HG02759 (cell line): ENCODE data around the gene LYG1.
"Not testable (repeated sequence)": the region's sequence is repeated elsewhere in the genome, so short reads cannot be mapped to it uniquely, and the experiment has no call there.

Experiments used
- ATAC-seq: cut with Tn5 transposase; IDR thresholded peaks from one replicate; pipeline ENCODE4 v1.9.1; 2021; ENCODE audit warnings: mild to moderate bottlenecking, moderate library complexity; ENCODE audit not compliant: unreplicated experiment

Gene LYG1

GRCh38 chr2:99278195-99278765 lies 22.7 kb downstream of the LYG1 start:
- not testable (repeated sequence) for ATAC-seq

GRCh38 chr2:99275882-99276281 lies 25.1 kb downstream of the LYG1 start:
- ATAC-seq = no peak

- ATAC-seq = no peak
Observed at GRCh38 chr2:99261242-99261641, 39.8 kb downstream of the LYG1 start.

- no peak for ATAC-seq
Observed at GRCh38 chr2:99260184-99260583, 40.8 kb downstream of the LYG1 start.

DNA sequence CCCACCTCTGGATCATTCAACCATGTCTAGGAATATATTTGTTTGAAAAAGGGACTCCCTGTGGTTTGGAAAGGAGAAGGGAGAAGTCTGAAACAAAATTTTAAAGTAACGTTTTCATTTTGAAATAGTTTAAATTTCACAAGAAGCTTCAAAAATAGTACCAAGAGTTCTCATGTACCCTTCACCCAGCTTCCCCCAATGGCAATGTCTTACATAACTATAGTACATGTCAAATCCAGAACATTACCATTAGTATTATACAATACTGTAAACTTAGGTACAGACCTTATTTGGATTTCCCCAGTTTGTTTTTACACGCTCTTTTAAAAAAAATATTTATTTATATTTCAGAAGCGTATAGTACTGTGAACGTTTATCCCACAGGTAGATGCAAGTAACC lies 41.5 kb downstream of the LYG1 start:
- no peak for ATAC-seq

- no peak for ATAC-seq
Observed at GRCh38 chr2:99256677-99257076, 44.3 kb downstream of the LYG1 start.

- ATAC-seq = no peak
Observed at GRCh38 chr2:99255491-99256318, 45.3 kb downstream of the LYG1 start, which contains the start of gene LYG2. Gene LYG2 (minus strand): TSS chr2:99255666. CDS start chr2:99254260, 1,406 bp downstream.

DNA sequence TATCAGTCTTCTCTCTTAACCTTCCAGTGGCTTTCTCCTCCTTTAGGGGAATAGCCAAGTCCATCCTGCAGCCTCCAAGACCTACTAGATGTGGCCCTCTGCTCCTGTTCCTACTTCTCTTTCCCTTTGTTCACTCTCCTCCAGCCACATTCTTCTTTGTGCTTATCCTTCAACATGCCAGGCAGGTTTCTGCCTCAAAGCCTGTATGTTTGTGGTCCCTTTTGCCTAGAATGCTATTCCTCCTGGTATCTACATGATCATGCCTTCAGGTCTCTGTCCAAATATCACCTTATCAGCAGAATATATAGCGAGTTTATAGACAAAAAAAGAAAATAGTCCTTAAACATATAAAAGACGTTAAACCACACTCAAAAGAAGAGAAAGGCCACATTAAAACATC lies 51.0 kb downstream of the LYG1 start:
- no peak for ATAC-seq

DNA sequence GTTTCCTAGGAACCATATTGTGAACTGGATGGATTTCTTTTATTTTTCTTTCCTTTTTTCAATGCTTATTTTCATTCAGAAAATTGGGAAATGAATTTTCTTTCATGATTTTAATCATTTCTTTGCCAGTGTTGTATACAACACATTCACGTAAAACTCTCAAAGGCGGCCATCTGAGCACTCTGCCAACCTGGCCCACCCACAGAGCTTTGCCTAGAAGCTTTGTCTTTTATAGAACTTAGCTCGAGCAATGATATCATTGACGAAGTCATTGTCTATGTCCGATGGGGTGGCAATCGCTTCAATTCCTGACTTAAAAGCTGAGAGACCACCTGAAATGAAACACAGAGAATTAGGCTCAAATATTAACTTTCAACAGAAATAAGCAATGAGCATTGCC lies 58.8 kb downstream of the LYG1 start:
- ATAC-seq = no peak

DNA sequence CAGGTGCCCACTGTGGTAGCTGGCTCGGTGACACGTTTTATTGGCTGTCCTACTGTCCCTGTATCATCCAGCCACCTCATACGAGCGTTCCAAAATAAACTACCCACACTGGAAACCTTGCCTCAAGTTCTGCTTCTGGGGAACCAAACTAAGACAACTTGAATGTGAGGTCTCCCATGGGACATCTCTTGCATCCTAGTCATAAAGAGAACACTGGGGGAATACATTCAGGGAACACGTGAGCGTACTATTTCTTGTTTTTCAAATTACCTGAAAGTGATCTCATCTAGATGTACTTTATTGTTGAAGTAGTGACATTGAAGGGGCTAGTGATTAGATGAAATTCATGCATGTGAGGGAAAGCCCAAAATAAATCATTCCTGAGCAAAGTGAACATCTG lies 60.6 kb downstream of the LYG1 start:
- no peak for ATAC-seq

GRCh38 chr2:99238599-99238998 lies 62.4 kb downstream of the LYG1 start:
- ATAC-seq = no peak
